CD4-positive, CD25-positive, alpha-beta regulatory T cell (primary cell): Measurements from ENCODE around the gene GNG12. TPM values are rescaled to one million over a fixed set of nuclear protein-coding genes. Genes with fewer than 3 reads are reported as not detected.

Source experiments
- ATAC-seq, 2 donors: fragments of 150-1000 bp; cut with Tn5 transposase; one replicate each; pipeline ENCODE4 v1.10.0; 2021; ENCODE audit warnings: low read depth in 2 of 2, moderate number of reproducible peaks in 2 of 2, moderate library complexity in 1 of 2
- DNase-seq, 3 donors: peaks; one replicate each; pipeline versions ENCODE4 v3.0.0 to v3.0.0-alpha.2; 2012 to 2022; ENCODE audit warnings: mixed read lengths in 1 of 3
- H3K27ac ChIP-seq: one replicate; pipeline ENCODE4 v1.7.0; 2013; ENCODE audit warnings: mild to moderate bottlenecking, low read length; ENCODE audit not compliant: insufficient read depth, poor library complexity, severe bottlenecking
- H3K27me3 ChIP-seq: one replicate; pipeline ENCODE4 v1.7.0; 2013; ENCODE audit warnings: low read length; ENCODE audit not compliant: control insufficient read depth, insufficient read depth
- H3K36me3 ChIP-seq: one replicate; pipeline ENCODE4 v1.7.0; 2013; ENCODE audit warnings: mild to moderate bottlenecking, low read length, moderate library complexity; ENCODE audit not compliant: control insufficient read depth, insufficient read depth
- H3K4me1 ChIP-seq: 2 replicates; pipeline ENCODE4 v1.7.0; 2013; ENCODE audit warnings: mild to moderate bottlenecking, low read length; ENCODE audit not compliant: insufficient read depth, control insufficient read depth, poor library complexity, severe bottlenecking
- H3K4me3 ChIP-seq: one replicate; pipeline ENCODE4 v1.7.0; 2013; ENCODE audit warnings: low read depth, mild to moderate bottlenecking, low read length, moderate library complexity
- H3K9me3 ChIP-seq, 2 experiments: 1 replicate in 1 of 2; 2 replicates in 1 of 2; pipeline ENCODE4 v1.7.0; 2013; ENCODE audit warnings: low read length in 2 of 2, mild to moderate bottlenecking in 1 of 2, moderate library complexity in 1 of 2; ENCODE audit not compliant: control insufficient read depth in 2 of 2
- H3K27ac Mint-ChIP-seq, 3 donors: one replicate each; pipeline ENCODE4 v1.8.0; 2020 to 2022; ENCODE audit warnings: mild to moderate bottlenecking in 3 of 3, mixed read lengths in 3 of 3, moderate library complexity in 2 of 3
- H3K27me3 Mint-ChIP-seq: one replicate; pipeline ENCODE4 v1.8.0; 2022; ENCODE audit warnings: mild to moderate bottlenecking, mixed read lengths
- H3K36me3 Mint-ChIP-seq: one replicate; pipeline ENCODE4 v1.8.0; 2020; ENCODE audit warnings: mixed read lengths
- H3K4me1 Mint-ChIP-seq, 4 donors: one replicate each; pipeline ENCODE4 v1.8.0; 2020 to 2022; ENCODE audit warnings: mixed read lengths in 4 of 4, mild to moderate bottlenecking in 1 of 4
- H3K4me3 Mint-ChIP-seq, 4 donors: one replicate each; pipeline ENCODE4 v1.8.0; 2020 to 2022; ENCODE audit warnings: mild to moderate bottlenecking in 4 of 4, mixed read lengths in 4 of 4, moderate library complexity in 3 of 4
- H3K9me3 Mint-ChIP-seq, 7 donors: one replicate each; pipeline ENCODE4 v1.8.0; 2020 to 2022; ENCODE audit warnings: mixed read lengths in 7 of 7, mild to moderate bottlenecking in 3 of 7, moderate library complexity in 2 of 7
- polyA plus RNA-seq, 4 donors: library from polyadenylated mRNA; unstranded; fragments of 300-500 nt; fragmentation: Illumina TruSeq; gene quantifications; one replicate each; pipeline ENCODE4 v1.2.3, GENCODE V29; 2021
- total RNA-seq: library from RNA; stranded (reverse); gene quantifications from one replicate; pipeline ENCODE4 v1.2.3, GENCODE V29; 2022

The GNG12 gene
- total and polyA plus RNA-seq, 5 donors from 2014 or later, result not detected

GRCh38 chr1:67677930-67678329, 155.3 kb downstream of the GNG12 start:
- Mint-ChIP-seq H3K36me3 (no peaks in the 10 kb centered on the region), H3K27ac (no peak overlapping the region), H3K4me3 (no peak overlapping the region), H3K9me3 (no peaks in the 10 kb centered on the region), H3K4me1 (peaks cover 9 to 24% (median 19%) of the 10 kb centered on the region in 4 donors), H3K27me3 (peaks cover 11% of the 10 kb centered on the region)
- H3K36me3 ChIP-seq, result no peaks in the 10 kb centered on the region
- peaks cover 17% of the 10 kb centered on the region for H3K4me1 ChIP-seq
- no peaks in the 10 kb centered on the region for H3K27me3 ChIP-seq
- DNase-seq (no peak), ATAC-seq (no peak)
- no peaks in the 10 kb centered on the region for H3K9me3 ChIP-seq
- no peak overlapping the region for H3K4me3 ChIP-seq
- H3K27ac ChIP-seq, result no peak overlapping the region

GRCh38 chr1:67677408-67677807, 155.9 kb downstream of the GNG12 start:
- H3K36me3 Mint-ChIP-seq, result no peaks in the 10 kb centered on the region
- H3K27ac Mint-ChIP-seq, result no peak overlapping the region
- peaks cover 17% of the 10 kb centered on the region for H3K4me1 ChIP-seq

GRCh38 chr1:67676946-67677345, 156.3 kb downstream of the GNG12 start:
- Histone ChIP-seq H3K9me3 (no peaks in the 10 kb centered on the region), H3K36me3 (no peaks in the 10 kb centered on the region), H3K27me3 (no peaks in the 10 kb centered on the region), H3K27ac (no peak overlapping the region), H3K4me1 (peaks cover 17% of the 10 kb centered on the region), H3K4me3 (no peak overlapping the region)
- DNase-seq, result no peak
- ATAC-seq, result no peak
- peaks cover 21% of the 10 kb centered on the region for H3K27me3 Mint-ChIP-seq
- no peaks in the 10 kb centered on the region for H3K9me3 Mint-ChIP-seq
- H3K36me3 Mint-ChIP-seq, result no peaks in the 10 kb centered on the region
- H3K4me1 Mint-ChIP-seq, result peaks cover 9 to 24% (median 19%) of the 10 kb centered on the region in 4 donors
- H3K27ac Mint-ChIP-seq, result no peak overlapping the region
- no peak overlapping the region for H3K4me3 Mint-ChIP-seq

More at GRCh38 chr1:67677408-67677807, 155.9 kb downstream of the GNG12 start:
- Histone ChIP-seq H3K27ac (no peak overlapping the region), H3K27me3 (no peaks in the 10 kb centered on the region), H3K36me3 (no peaks in the 10 kb centered on the region), H3K9me3 (no peaks in the 10 kb centered on the region), H3K4me3 (no peak overlapping the region)
- ATAC-seq (no peak), DNase-seq (no peak)
- Mint-ChIP-seq H3K27me3 (peaks cover 16% of the 10 kb centered on the region), H3K9me3 (no peaks in the 10 kb centered on the region), H3K4me3 (no peak overlapping the region), H3K4me1 (peaks cover 9 to 24% (median 19%) of the 10 kb centered on the region in 4 donors)

- Mint-ChIP-seq H3K9me3 (no peaks in the 10 kb centered on the region), H3K27me3 (peaks cover 22% of the 10 kb centered on the region), H3K4me3 (no peak overlapping the region), H3K4me1 (peaks cover 9 to 24% (median 19%) of the 10 kb centered on the region in 4 donors), H3K27ac (peak overlapping the region in 1 of 3 donors; percentile 41), H3K36me3 (no peaks in the 10 kb centered on the region)
- H3K9me3 ChIP-seq, result no peaks in the 10 kb centered on the region
- ATAC-seq (no peak), DNase-seq (no peak)
- H3K27ac ChIP-seq, result no peak overlapping the region
- peaks cover 17% of the 10 kb centered on the region for H3K4me1 ChIP-seq
- no peak overlapping the region for H3K4me3 ChIP-seq
- H3K36me3 ChIP-seq, result no peaks in the 10 kb centered on the region
- H3K27me3 ChIP-seq, result peaks cover 2% of the 10 kb centered on the region
These were observed 157.0 kb downstream of the GNG12 start for GRCh38 chr1:67676287-67676686.

- Histone ChIP-seq H3K9me3 (no peaks in the 10 kb centered on the region), H3K27me3 (peaks cover 7% of the 10 kb centered on the region), H3K36me3 (no peaks in the 10 kb centered on the region), H3K4me1 (peaks cover 17% of the 10 kb centered on the region), H3K4me3 (no peak overlapping the region), H3K27ac (no peak overlapping the region)
- Mint-ChIP-seq H3K36me3 (no peaks in the 10 kb centered on the region), H3K9me3 (no peaks in the 10 kb centered on the region), H3K27ac (no peak overlapping the region), H3K4me1 (peaks cover 9 to 24% (median 19%) of the 10 kb centered on the region in 4 donors), H3K27me3 (peaks cover 22% of the 10 kb centered on the region), H3K4me3 (no peak overlapping the region)
- DNase-seq (no peak), ATAC-seq (no peak)
These were observed 157.5 kb downstream of the GNG12 start for GRCh38 chr1:67675800-67676199.

- Mint-ChIP-seq H3K4me3 (peak overlapping the region; percentile 10 to 81 (median 46)), H3K36me3 (no peaks in the 10 kb centered on the region), H3K9me3 (no peaks in the 10 kb centered on the region), H3K27ac (peak overlapping the region; percentile 1 to 90 (median 88)), H3K27me3 (peaks cover 18% of the 10 kb centered on the region), H3K4me1 (peaks cover 9 to 24% (median 16%) of the 10 kb centered on the region in 4 donors)
- peak; percentile 14 to 89 (median 63) for DNase-seq
- Histone ChIP-seq H3K4me3 (peak overlapping the region; percentile 38), H3K9me3 (no peaks in the 10 kb centered on the region), H3K36me3 (no peaks in the 10 kb centered on the region), H3K4me1 (peaks cover 17% of the 10 kb centered on the region), H3K27me3 (peaks cover 11% of the 10 kb centered on the region), H3K27ac (peak overlapping the region; percentile 19)
- ATAC-seq, result peak; percentile 88 to 89
These were observed 158.8 kb downstream of the GNG12 start for GRCh38 chr1:67674260-67675011.

GRCh38 chr1:67673468-67674201, 159.6 kb downstream of the GNG12 start:
- Histone ChIP-seq H3K4me3 (no peak overlapping the region), H3K9me3 (no peaks in the 10 kb centered on the region), H3K27ac (no peak overlapping the region), H3K36me3 (no peaks in the 10 kb centered on the region), H3K27me3 (peaks cover 19% of the 10 kb centered on the region), H3K4me1 (peaks cover 17% of the 10 kb centered on the region)
- H3K36me3 Mint-ChIP-seq, result no peaks in the 10 kb centered on the region
- peaks cover 21% of the 10 kb centered on the region for H3K27me3 Mint-ChIP-seq
- peaks cover 0 to 2% (median 0%) of the 10 kb centered on the region in 7 donors for H3K9me3 Mint-ChIP-seq
- no peak for DNase-seq
- peak overlapping the region in 2 of 3 donors; percentile 13 to 90 for H3K27ac Mint-ChIP-seq
- H3K4me1 Mint-ChIP-seq, result peaks cover 9 to 24% (median 16%) of the 10 kb centered on the region in 4 donors
- H3K4me3 Mint-ChIP-seq, result peak overlapping the region in 2 of 4 donors; percentile 49 to 70
- ATAC-seq, result no peak
